RWPE2 (cell line): ENCODE results near the gene ZKSCAN4.

Source experiments
- ATAC-seq: fragments of 200-7000 bp; cut with Tn5 transposase; 3 replicates; pipeline ENCODE4 v1.9.1; 2021; ENCODE audit warnings: low read depth
- DNase-seq: peaks from one replicate; pipeline ENCODE4 v3.0.0-alpha.2; 2020; ENCODE audit warnings: low spot score
- H3K27ac ChIP-seq: fragments of 450-650 bp; 2 replicates; pipeline ENCODE4 v1.5.1; 2017; ENCODE audit warnings: mild to moderate bottlenecking; ENCODE audit not compliant: poor library complexity, severe bottlenecking
- H3K27me3 ChIP-seq: fragments of 250-450 bp; sonication (Bioruptor Pico); 2 replicates; pipeline ENCODE4 v1.5.1; 2021; ENCODE audit warnings: mild to moderate bottlenecking, moderate library complexity; ENCODE audit not compliant: insufficient read depth, poor library complexity, severe bottlenecking
- H3K36me3 ChIP-seq: fragments of 250-450 bp; sonication (Bioruptor Pico); 2 replicates; pipeline ENCODE4 v1.5.1; 2020; ENCODE audit warnings: low read depth, mild to moderate bottlenecking, moderate library complexity
- H3K4me1 ChIP-seq: fragments of 250-450 bp; sonication (Bioruptor Pico); 2 replicates; pipeline ENCODE4 v1.5.1; 2021; ENCODE audit warnings: mild to moderate bottlenecking, moderate library complexity; ENCODE audit not compliant: insufficient read depth, poor library complexity, severe bottlenecking
- H3K4me3 ChIP-seq: fragments of 250-450 bp; sonication (Bioruptor Pico); 2 replicates; pipeline ENCODE4 v1.5.1; 2021; ENCODE audit warnings: mild to moderate bottlenecking, moderate library complexity; ENCODE audit not compliant: severe bottlenecking
- H3K9me3 ChIP-seq: fragments of 250-450 bp; sonication (Bioruptor Pico); 2 replicates; pipeline ENCODE4 v1.5.1; 2021; ENCODE audit warnings: mild to moderate bottlenecking, moderate library complexity; ENCODE audit not compliant: severe bottlenecking
- CTCF ChIP-seq: fragments of 450-650 bp; IDR thresholded peaks from one replicate; pipeline ENCODE4 v1.5.1; 2017; ENCODE audit warnings: mild to moderate bottlenecking, moderate library complexity; ENCODE audit not compliant: poor library complexity, severe bottlenecking

The ZKSCAN4 gene

GRCh38 chr6:28243946-28244345, 8.1 kb downstream of the ZKSCAN4 start:
- Histone ChIP-seq H3K27me3 (no peaks in the 10 kb centered on the region), H3K27ac (no peak overlapping the region), H3K4me1 (no peaks in the 10 kb centered on the region), H3K9me3 (no peaks in the 10 kb centered on the region), H3K4me3 (no peak overlapping the region), H3K36me3 (peaks cover 30% of the 10 kb centered on the region)
- no peak for ATAC-seq
- DNase-seq: no peak
- TF ChIP-seq CTCF: no peak

DNA sequence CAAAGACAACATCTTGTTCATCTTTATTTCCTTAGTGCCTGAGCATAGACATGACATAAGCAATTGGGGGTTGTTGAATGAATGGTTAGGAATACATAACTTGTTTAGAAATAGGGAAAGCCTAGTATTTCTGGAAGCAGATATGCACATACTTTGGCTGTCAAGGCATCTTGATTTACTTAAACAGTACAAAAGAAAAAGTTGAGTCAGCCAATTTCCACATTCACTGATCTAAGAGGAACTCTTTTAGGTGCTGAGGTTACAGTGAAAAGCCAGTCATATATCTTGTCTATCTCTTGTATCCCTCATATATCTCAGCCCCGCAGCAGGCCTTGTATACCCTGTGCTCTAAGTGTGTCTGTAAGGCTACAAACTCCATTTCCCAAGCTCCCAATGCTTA, 11.6 kb downstream of the ZKSCAN4 start:
- no peak for TF ChIP-seq CTCF
- no peak for ATAC-seq
- peaks cover 22% of the 10 kb centered on the region for H3K36me3 ChIP-seq
- no peaks in the 10 kb centered on the region for H3K27me3 ChIP-seq
- DNase-seq: no peak
- no peaks in the 10 kb centered on the region for H3K9me3 ChIP-seq
- no peak overlapping the region for H3K27ac ChIP-seq
- no peak overlapping the region for H3K4me3 ChIP-seq
- H3K4me1 ChIP-seq: no peaks in the 10 kb centered on the region

DNA sequence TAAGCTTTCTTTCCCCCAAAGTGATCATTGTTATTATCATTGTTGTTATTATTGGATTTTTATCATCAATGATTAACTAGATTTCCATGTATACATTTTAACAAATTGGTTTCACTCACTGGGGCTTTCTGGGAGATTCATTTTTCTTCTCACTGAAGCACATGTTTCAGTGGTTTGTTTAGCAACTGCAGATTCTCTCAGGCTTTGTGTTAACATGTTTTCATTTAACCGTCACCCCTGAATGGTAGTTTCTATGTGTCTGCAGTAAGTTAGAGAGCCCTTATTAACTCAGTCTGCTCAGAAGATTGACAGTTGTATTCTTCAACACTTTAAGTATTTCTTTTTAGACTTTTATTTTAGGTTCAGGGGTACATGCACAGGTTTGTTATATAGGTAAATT, 12.4 kb downstream of the ZKSCAN4 start:
- Histone ChIP-seq H3K36me3 (peaks cover 17% of the 10 kb centered on the region), H3K4me3 (no peak overlapping the region), H3K27me3 (no peaks in the 10 kb centered on the region), H3K9me3 (no peaks in the 10 kb centered on the region), H3K4me1 (no peaks in the 10 kb centered on the region), H3K27ac (no peak overlapping the region)
- TF ChIP-seq CTCF: no peak
- ATAC-seq (no peak), DNase-seq (no peak)

DNA sequence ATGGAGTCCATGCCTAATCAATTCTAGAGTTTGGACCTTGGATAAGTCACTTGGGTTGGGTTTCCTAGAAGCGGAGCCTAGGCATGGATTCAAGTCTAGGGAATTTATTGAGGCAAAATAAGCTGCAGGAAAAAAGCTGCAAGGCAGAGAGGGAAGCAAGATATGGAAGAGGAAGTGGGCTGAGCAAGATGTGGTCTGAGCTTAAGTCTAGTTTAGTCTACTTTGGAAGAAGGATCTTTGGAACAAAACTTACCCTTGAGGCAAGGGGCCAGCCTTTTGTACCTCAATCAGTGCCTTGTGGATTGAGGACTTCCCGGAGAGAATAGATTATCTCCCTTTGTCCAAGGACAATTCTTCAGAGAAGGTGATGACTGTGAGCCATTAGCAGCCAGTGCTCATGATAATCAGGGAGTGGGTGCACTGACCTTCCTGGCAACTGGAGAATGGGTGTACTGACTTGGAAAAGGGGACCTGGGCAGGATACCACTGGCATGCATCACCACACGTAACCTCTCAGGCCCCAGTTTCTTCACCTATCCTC, 16.1 kb downstream of the ZKSCAN4 start:
- no peaks in the 10 kb centered on the region for H3K4me1 ChIP-seq
- ATAC-seq (no peak), DNase-seq (no peak)
- TF ChIP-seq CTCF: no peak
- H3K4me3 ChIP-seq: no peak overlapping the region
- no peaks in the 10 kb centered on the region for H3K9me3 ChIP-seq
- H3K36me3 ChIP-seq: peaks cover 35% of the 10 kb centered on the region
- no peak overlapping the region for H3K27ac ChIP-seq
- no peaks in the 10 kb centered on the region for H3K27me3 ChIP-seq

- no peak overlapping the region for H3K4me3 ChIP-seq
- no peaks in the 10 kb centered on the region for H3K27me3 ChIP-seq
- DNase-seq: no peak
- no peaks in the 10 kb centered on the region for H3K9me3 ChIP-seq
- H3K27ac ChIP-seq: no peak overlapping the region
- no peak for TF ChIP-seq CTCF
- no peaks in the 10 kb centered on the region for H3K4me1 ChIP-seq
- peaks cover 61% of the 10 kb centered on the region for H3K36me3 ChIP-seq
- ATAC-seq: no peak
Measured at GRCh38 chr6:28232785-28233184, 19.3 kb downstream of the ZKSCAN4 start.
